ENCODE results near the gene EPHA7.

The EPHA7 gene

GRCh38 chr6:93235775-93236174 lies 183.6 kb downstream of the EPHA7 start:
- no peak for DNase-seq

- no peak for DNase-seq
Measured at GRCh38 chr6:93226822-93227221, 192.5 kb downstream of the EPHA7 start.

DNA sequence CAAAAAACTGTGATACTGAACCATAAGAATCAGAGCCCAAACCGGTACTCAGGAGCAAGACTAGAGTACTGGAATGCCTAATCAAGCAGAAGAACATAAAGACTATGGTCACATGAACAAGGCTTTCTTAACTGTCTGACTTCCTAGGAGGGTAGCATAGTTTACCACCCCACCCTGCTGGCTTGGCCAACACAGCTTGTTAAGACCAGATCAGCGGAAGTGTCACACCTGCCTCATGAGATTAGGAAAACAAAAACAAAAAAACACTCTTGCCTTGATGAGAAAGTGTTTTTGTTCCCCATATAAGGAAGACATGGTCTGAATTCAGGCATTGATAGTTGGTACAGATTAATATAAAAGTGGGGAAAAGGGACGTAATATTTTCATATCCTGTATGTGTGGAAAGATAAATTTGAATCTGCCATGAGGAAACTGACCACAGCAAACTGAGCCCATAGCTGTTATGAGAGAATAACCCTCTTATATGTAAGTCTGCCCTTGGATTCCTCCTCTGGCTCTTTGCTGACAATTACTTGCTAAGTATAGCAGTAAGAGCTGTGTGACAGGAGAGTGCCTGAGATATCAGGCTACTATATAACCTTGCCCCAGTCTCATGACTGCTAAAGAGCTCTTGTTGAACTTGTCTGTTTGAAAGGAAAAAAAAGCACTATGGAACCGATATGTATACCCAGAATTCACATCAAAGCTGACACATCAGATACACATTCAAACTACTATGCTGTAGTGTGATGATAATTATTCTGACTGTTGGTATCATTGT lies 197.1 kb downstream of the EPHA7 start:
- DNase-seq, result no peak

DNA sequence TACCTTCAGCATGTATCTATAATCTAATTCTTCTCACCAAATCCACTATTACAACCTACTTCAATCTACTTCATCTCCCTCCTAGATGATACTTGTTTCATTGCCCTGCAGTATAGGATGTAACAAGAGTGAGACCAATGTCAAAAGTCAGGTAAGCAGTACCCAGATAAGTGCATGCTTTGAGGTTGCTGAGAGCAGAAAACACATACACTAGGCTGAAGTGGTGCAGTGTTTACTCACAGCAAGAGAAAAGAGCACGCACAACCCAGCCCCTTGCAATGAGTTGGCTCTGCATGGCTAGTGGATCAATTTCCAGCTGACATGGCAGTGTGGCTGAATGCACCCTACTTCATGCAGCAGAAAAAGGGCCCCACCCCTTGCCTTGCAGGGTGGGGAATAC lies 199.9 kb downstream of the EPHA7 start:
- DNase-seq, result no peak

GRCh38 chr6:93218096-93218495 lies 201.3 kb downstream of the EPHA7 start:
- no peak for DNase-seq

DNA sequence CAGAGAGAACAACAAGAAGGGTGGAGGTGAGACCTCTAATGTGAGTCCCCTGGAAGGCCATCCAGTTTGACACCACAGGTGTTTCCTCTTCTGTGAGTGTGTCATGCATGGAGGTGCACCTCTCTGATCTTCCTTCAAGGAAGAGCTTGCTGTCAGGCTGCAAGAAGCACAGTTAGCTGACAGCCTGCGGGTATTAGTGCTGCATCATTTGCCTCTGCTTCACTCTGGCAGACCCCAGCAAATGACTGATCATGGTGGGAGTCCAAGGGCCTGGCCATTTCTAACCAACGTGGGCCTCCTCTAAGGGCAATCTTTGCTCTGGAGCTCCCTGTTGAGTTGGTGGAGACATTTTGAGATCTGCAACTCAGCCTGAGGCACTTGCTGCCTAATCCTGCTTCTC lies 206.3 kb downstream of the EPHA7 start:
- DNase-seq, result no peak

- DNase-seq, result no peak
Measured at GRCh38 chr6:93210908-93211307, 208.5 kb downstream of the EPHA7 start.

GRCh38 chr6:93209358-93209757 lies 210.0 kb downstream of the EPHA7 start:
- DNase-seq, result no peak

- no peak for DNase-seq
Measured at GRCh38 chr6:93196406-93196970, 222.9 kb downstream of the EPHA7 start.

DNA sequence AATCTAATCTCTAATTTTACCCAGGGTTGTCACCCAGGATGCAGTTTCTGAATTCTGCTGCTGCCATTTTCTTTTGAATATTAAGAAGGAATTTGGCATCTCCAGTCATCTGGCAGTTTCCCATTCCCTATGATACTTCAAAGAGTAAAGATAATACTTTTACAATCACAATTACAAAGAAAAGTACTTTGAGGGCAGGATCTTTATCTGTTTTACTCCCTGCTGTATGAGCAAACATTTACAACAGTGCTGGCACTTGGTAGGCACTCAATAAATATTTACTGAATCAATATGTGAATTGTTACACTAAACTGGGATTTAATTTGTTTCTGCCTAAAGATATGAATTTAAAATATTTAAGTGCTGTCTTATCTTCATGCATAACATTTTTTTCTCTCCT lies 224.9 kb downstream of the EPHA7 start:
- no peak for DNase-seq

GRCh38 chr6:93193868-93194267 lies 225.5 kb downstream of the EPHA7 start:
- DNase-seq, result no peak

Measured in CD4-positive, alpha-beta T cell treated with Interleukin-17A for 4 hours (primary cell).